GM10266 (cell line): ENCODE measurements around the gene LHX6.

Experiments
- DNase-seq: peaks from one replicate; pipeline ENCODE4 v3.0.0; 2012; ENCODE audit errors: extremely low spot score
- CTCF ChIP-seq: IDR thresholded peaks from 2 replicates; pipeline ENCODE4 v1.5.1; 2012; ENCODE audit warnings: mild to moderate bottlenecking, low read depth; ENCODE audit not compliant: control insufficient read depth, insufficient read depth; ENCODE audit errors: missing control alignments

LHX6 gene

GRCh38 chr9:122228568-122229484 is at the start of gene LHX6:
LHX6 (minus strand) TSS chr9:122228957; CDS start chr9:122228740, 217 bp downstream.
- DNase-seq, result peak; percentile 54
- TF ChIP-seq CTCF, result no peak

- DNase-seq, result no peak
- no peak for TF ChIP-seq CTCF
Measured at GRCh38 chr9:122277285-122277897, 48.6 kb upstream of the LHX6 start.

GRCh38 chr9:122276096-122276495 is 47.3 kb upstream of the LHX6 start:
- no peak for TF ChIP-seq CTCF
- DNase-seq, result no peak

- TF ChIP-seq CTCF, result no peak
- DNase-seq, result no peak
Measured at GRCh38 chr9:122274055-122274454, 45.3 kb upstream of the LHX6 start.

GRCh38 chr9:122268041-122268814 is 39.5 kb upstream of the LHX6 start:
- TF ChIP-seq CTCF, result no peak
- no peak for DNase-seq

- TF ChIP-seq CTCF, result no peak
- peak; percentile 38 for DNase-seq
Measured at GRCh38 chr9:122265149-122265915, 36.6 kb upstream of the LHX6 start.
